GM19025 (cell line): ENCODE results near the gene SIGLEC6.

Experiments used
- ATAC-seq: cut with Tn5 transposase; IDR thresholded peaks from one replicate; pipeline ENCODE4 v1.9.1; 2021; ENCODE audit warnings: mild to moderate bottlenecking, low read depth, moderate library complexity; ENCODE audit not compliant: unreplicated experiment

SIGLEC6 gene

DNA sequence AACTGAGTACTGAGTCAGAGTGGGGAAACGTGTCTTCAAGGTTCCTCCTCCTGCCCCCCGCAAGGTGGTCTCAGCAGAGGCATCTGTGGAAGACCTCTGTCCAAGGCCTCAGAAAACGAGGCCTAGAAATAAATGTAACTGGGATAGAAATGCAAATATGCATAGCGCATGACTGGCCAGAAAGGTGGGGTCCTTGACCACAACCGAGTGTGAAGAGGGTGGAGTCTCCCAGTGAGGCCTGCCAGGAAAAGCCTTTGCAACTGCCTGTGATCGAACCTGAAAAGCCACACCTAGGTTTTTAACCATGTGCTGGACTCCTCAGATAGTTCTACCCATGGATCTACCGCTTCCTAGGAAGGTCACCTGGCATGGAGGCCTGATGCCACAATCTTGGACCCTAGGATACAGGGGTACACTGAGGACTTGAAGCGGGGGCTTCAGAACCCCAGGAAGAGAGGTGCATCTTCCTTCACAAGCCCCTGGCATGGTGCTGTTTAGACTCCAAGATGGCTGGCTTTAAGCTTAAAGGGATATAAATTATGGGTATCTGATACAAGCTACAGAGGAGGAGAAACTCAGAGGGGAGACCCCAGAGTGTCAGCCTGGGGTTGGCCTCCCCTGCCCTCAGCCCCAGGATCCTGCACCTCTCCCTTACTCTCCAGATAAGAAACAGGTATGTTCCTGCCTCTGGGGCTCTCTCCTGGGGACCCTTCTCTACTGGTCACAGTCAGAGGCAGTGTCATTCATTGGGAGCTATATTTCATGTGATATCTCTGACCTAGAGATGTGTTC is 18.3 kb upstream of the SIGLEC6 start:
- ATAC-seq, result no peak

GRCh38 chr19:51548891-51549305 is 17.4 kb upstream of the SIGLEC6 start:
- no peak for ATAC-seq

DNA sequence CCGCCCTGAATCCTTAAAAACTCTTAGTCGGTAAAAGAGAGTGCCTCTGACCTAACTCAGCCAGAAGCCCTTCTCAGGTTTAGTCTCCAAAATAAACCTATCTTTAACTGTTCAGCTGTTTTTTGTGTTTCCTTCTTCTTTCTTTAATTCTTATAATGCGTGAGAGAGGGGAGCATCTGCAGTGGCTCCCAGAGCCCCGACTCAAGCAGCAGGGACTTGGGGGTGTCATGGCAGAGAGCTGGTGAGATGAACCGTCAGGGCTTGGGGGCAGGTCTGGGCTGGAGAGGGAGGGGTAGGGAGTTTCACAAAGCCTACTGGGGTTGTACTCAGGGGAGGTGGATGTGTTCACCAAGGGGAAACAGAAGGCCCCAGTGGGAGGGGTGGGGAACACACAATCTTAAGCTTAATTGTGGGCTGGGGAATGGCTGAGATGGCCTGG is 16.8 kb upstream of the SIGLEC6 start:
- no peak for ATAC-seq

DNA sequence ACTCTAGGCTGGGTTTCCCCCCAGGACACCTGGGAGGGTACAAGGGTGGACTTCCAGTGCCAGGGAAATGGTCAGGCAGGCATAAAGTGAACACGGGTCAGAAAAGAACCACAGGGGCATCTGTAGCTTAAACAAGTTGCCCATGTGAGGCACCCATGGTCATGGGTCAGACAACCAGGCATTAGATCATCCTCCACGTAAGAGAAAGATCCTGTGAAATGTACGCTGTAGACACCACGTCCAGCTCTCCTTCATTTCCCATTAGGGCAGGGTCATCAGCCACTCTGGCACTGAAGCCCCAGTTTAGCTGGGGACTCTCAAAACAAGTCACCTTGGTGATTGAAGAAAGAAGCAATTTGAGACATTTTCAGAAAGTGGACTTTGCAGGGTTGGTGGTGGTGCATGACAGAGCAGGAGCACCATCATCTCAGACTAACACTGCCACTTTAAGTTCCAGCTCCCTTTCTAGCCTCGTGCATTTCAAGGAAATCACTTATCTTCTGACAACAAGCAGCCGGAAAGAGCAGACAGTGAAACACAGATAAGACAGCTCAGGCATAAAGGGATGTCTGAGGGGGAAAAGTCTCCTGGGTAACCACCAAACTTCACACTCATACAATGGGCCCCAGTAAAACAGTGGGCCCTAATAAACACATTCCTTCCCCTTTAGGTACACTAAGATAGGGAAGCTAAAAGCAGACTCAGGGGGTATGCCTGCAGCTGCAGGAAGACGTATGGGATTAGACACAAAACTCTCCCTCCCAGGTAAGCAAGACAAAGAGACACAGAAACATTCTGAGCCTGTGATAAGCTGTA is 16.1 kb upstream of the SIGLEC6 start:
- ATAC-seq, result no peak

DNA sequence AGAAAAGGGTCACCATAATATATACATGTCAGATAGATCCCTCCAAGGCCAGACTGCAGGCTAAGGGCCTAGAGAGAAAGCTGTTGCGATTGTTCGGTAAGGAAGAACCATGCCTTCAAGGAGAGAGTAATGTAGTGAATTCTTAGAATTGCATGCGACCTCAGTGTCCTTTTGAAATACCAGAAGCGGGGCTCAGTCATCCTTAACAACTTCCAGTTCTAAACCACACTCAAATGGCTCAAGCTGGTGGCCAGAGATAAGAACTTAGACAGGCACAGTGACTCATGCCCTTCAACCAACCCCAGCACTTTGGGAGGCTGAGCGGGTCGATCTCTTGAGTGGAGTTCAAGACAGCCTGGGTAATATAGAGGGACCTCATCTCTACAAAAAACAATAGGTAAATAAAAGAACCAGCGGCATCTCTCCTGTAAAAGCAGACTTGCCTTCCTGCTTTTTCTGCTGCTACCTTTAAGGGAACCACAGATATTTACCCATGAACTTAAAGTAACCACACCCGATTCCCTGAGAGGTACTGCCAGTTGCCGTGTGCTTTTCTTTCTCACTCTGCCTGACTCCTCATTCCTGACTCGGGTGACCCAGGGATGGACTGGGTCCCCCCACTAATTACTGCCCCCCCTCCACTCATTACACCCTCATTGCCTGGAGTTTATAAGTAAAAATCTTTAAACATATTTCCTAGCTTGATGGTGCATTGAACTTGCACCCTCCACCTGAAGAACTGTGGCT is 15.4 kb upstream of the SIGLEC6 start:
- no peak for ATAC-seq

- no peak for ATAC-seq
Measured at GRCh38 chr19:51546107-51546649, 14.7 kb upstream of the SIGLEC6 start.

DNA sequence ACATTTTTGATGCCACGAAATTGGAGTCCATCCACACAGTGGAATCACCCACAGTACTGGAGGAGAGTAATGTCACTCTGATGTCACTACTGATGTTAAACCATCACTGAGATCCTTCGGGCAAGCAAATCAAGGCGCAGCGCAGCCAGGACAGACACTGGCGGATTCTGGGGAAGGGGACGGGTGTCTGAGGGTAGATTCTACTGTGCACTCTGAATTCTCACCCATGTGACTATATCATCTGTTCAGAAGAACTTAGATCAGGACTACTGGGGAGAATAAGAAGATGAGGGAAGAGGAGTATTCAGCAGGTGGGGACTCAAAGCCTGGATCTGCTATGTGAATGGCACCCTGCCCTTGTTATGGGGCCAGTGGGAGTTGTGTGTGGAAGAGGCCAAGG is 12.6 kb upstream of the SIGLEC6 start:
- no peak for ATAC-seq

GRCh38 chr19:51542699-51543098 is 11.2 kb upstream of the SIGLEC6 start:
- ATAC-seq, result no peak

DNA sequence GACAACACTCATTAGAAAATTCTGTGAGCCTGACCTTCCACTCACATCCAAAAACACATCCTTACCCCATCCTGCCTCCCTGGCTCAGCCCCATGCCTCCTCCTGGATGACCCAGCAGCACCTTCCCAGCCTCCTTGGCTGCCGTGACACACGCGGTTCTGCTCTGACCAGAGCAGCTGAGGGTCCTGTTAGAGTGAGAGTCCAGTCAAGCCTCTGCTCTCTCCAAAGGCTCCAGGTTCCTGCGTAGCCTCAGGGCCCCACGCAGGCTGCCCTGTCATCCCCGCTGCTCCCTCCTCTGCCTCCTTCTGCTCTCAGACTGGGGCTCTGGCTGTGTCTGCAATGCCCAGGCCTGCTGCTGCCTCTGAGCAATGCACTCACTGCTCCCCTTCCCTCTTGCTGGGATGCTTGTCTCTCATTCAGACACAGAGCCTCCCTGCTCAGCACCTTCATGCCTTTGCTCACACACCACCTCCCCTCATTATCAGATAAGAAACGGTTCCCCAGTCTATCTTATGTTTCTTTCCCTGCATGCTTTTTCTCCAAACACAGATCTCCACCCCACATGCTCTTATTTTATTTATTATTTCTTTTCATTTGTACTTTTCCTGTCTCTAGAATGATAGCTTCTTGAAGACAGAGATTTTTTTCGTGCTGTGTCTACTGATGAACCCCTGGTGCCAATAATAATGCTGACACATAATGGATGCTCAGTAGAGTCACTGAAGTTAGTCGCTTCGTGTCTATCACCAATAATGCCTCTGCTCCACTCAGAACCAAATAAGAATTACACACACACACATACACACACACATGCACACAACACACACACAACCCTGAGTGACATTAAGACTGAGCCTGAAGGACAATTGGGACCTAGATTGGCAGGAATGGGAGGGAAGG is 10.2 kb upstream of the SIGLEC6 start:
- ATAC-seq, result no peak

DNA sequence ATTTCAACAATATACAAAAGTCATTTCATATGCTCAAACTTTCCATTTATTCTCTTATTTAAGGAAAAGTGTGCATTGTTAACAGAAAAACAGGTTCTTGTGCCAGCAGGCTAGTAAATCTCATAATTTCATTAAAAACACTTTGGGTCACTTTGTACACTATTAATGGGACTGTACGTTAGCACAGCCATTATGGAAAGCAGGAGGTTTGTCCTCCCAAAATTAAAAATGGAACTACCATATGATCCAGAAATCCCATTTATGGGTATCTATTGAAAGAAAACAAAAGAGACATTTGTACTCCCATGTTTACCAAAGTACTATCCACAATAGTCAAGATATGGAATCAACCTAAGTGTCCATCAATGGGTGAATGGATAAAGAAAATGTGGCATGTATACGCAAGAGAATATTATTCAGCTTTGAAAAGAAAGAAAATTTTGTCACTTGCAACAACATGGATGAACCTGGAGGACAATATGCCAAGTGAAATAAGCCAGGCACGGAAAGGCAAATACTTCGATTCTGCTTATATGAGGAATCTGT is 8.4 kb upstream of the SIGLEC6 start:
- ATAC-seq, result no peak

DNA sequence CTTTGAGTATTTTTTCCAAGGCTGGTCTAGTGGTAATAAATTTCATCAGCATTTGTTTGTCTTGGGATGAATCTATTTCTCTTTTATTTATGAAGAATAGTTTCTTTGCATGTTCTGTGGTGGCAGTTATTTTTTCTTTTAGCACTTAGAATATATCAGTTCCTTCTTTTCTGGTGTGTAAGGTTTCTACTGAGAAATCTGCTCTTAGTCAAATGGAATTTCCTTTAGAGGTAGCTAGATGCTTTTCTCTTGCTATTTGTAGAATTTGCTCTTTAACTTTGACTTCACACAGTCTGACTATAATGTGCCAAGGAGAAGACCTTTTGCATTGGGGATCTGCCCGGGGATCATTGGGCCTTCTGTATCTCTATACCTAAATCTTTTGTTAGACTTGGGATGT is 4.1 kb upstream of the SIGLEC6 start:
- ATAC-seq, result no peak

GRCh38 chr19:51530616-51531015 is 854 bp downstream of the SIGLEC6 start:
- ATAC-seq, result no peak

GRCh38 chr19:51529301-51529700 is 2.2 kb downstream of the SIGLEC6 start:
- ATAC-seq, result no peak

GRCh38 chr19:51525651-51526050 is 5.8 kb downstream of the SIGLEC6 start:
- no peak for ATAC-seq

- ATAC-seq, result no peak
Measured at GRCh38 chr19:51524666-51525264, 6.7 kb downstream of the SIGLEC6 start.

GRCh38 chr19:51521781-51522180 is 9.7 kb downstream of the SIGLEC6 start:
- ATAC-seq, result no peak

DNA sequence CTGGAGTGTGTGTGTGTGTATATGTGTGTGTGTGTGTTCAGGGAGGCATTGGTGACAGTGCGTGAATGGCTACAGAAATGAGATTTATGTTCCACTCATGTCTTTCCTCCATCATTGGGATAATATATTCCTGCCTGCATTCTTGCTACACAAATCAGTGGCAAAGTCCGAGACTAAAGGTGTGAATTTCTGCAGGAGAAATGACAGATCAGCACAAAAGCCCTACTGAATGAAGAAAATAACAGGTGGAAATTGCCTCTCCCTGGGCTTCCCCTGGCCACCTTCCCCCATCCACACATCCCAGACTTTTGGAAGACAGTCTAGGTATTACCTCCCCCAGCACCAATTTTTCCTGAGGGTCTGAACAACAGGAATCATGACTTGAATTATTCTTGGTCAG is 10.1 kb downstream of the SIGLEC6 start:
- no peak for ATAC-seq

DNA sequence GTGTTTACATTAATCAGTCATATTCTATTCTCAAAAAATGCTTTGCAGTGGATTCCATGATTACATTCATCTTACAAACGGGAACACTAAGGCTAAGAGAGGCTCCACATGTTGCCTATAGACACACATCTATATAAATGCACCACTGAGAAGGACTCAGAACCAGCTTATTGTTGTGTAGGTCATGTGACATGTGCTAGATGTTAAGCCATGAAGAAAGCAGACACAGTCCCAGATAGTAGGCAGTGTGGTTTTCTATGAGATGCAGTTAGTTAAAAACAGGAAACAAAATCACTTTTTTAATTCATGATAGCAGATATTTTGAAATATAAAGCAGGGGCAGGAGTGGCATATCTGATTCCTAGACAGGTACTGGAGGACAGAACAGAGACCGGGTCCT is 10.7 kb downstream of the SIGLEC6 start:
- no peak for ATAC-seq

GRCh38 chr19:51514866-51515481 is 16.5 kb downstream of the SIGLEC6 start:
- no peak for ATAC-seq
